WTC11 (cell line): ENCODE data around the gene HDGFL2. TPM values are rescaled to one million over a fixed set of nuclear protein-coding genes. Genes with fewer than 3 reads are reported as not detected.

Experiments
- ATAC-seq: fragments of 200-7000 bp; cut with Tn5 transposase; 2 replicates; pipeline ENCODE4 v1.10.0; 2021; ENCODE audit warnings: mild to moderate bottlenecking, moderate library complexity
- CTCF ChIA-PET: fragments of 300-600 bp; sonication (Branson Sonifier 250); formaldehyde crosslinking; loops from one replicate; lab custom pipeline; 2021; ENCODE audit warnings: antibody characterized with exemption; lab: Charles Lee
- POLR2A ChIA-PET: fragments of 350-600 bp; sonication (Branson Sonifier 250); formaldehyde crosslinking; loops from one replicate; lab custom pipeline; 2021; ENCODE audit warnings: antibody characterized with exemption; lab: Charles Lee
- DNase-seq: peaks from one replicate; pipeline ENCODE4 v3.0.0; 2021; ENCODE audit warnings: low spot score
- H3K27ac Mint-ChIP-seq: 2 replicates; pipeline ENCODE4 v1.8.0; 2021; ENCODE audit warnings: mixed read lengths
- H3K27me3 Mint-ChIP-seq: 2 replicates; pipeline ENCODE4 v1.8.0; 2021; ENCODE audit warnings: low read depth, mild to moderate bottlenecking, moderate library complexity, mixed read lengths
- H3K36me3 Mint-ChIP-seq: 2 replicates; pipeline ENCODE4 v1.8.0; 2021; ENCODE audit warnings: mixed read lengths
- H3K4me1 Mint-ChIP-seq: 2 replicates; pipeline ENCODE4 v1.8.0; 2022; ENCODE audit warnings: mixed read lengths
- H3K4me3 Mint-ChIP-seq: 2 replicates; pipeline ENCODE4 v1.8.0; 2021; ENCODE audit warnings: mild to moderate bottlenecking, moderate library complexity, mixed read lengths
- H3K9me3 Mint-ChIP-seq: 2 replicates; pipeline ENCODE4 v1.8.0; 2021; ENCODE audit warnings: mixed read lengths
- ATF1 ChIP-seq: sonication (generic); formaldehyde crosslinking; IDR thresholded peaks from 2 replicates; pipeline ENCODE4 v1.8.1; 2023; ENCODE audit warnings: mild to moderate bottlenecking, moderate library complexity, missing genetic modification reagents
- CREM ChIP-seq: sonication (generic); formaldehyde crosslinking; IDR thresholded peaks from 2 replicates; pipeline ENCODE4 v1.8.1; 2022; ENCODE audit warnings: mild to moderate bottlenecking, missing genetic modification reagents, moderate library complexity
- EMX1 ChIP-seq: fragments of 250-450 bp; sonication (Bioruptor Pico); IDR thresholded peaks from 2 replicates; pipeline ENCODE4 v1.8.0; 2021; ENCODE audit warnings: mild to moderate bottlenecking
- FOXP1 ChIP-seq: sonication (generic); formaldehyde crosslinking; IDR thresholded peaks from 2 replicates; pipeline ENCODE4 v1.8.0; 2022; ENCODE audit warnings: missing genetic modification reagents, mild to moderate bottlenecking, moderate library complexity, borderline replicate concordance
- GTF2I ChIP-seq: fragments of 250-450 bp; sonication (Bioruptor Pico); conservative IDR thresholded peaks from 2 replicates; pipeline ENCODE4 v1.4.0; 2021; ENCODE audit warnings: mild to moderate bottlenecking
- KAT7 ChIP-seq: sonication (generic); formaldehyde crosslinking; IDR thresholded peaks from 2 replicates; pipeline ENCODE4 v1.8.1; 2023; ENCODE audit warnings: missing genetic modification reagents, mild to moderate bottlenecking, borderline replicate concordance
- OVOL2 ChIP-seq: fragments of 250-450 bp; sonication (Bioruptor Pico); IDR thresholded peaks from 2 replicates; pipeline ENCODE4 v1.9.0; 2021; ENCODE audit warnings: mild to moderate bottlenecking, borderline replicate concordance
- SMAD4 ChIP-seq: sonication (generic); formaldehyde crosslinking; IDR thresholded peaks from 2 replicates; pipeline ENCODE4 v1.8.0; 2022; ENCODE audit warnings: mild to moderate bottlenecking, missing genetic modification reagents
- TEAD4 ChIP-seq: sonication (generic); formaldehyde crosslinking; IDR thresholded peaks from 2 replicates; pipeline ENCODE4 v1.8.0; 2022; ENCODE audit warnings: mild to moderate bottlenecking, missing genetic modification reagents
- ZNF121 ChIP-seq: sonication (generic); formaldehyde crosslinking; IDR thresholded peaks from 2 replicates; pipeline ENCODE4 v1.8.0; 2023; ENCODE audit warnings: missing genetic modification reagents
- ZNF416 ChIP-seq: fragments of 250-450 bp; sonication (Bioruptor Pico); IDR thresholded peaks from 2 replicates; pipeline ENCODE4 v1.9.0; 2021; ENCODE audit warnings: mild to moderate bottlenecking, inconsistent platforms
- ZNF671 ChIP-seq: fragments of 250-450 bp; sonication (Bioruptor Pico); IDR thresholded peaks from 2 replicates; pipeline ENCODE4 v1.8.0; 2021; ENCODE audit warnings: mild to moderate bottlenecking
- total RNA-seq: library from RNA; stranded (reverse); gene quantifications from 3 replicates; pipeline ENCODE4 v1.2.3, GENCODE V29; 2021
- TF ChIP-seq, protein P1 (sequence below): sonication (generic); formaldehyde crosslinking; IDR thresholded peaks from 2 replicates; pipeline ENCODE4 v1.8.0; 2023; ENCODE audit warnings: missing genetic modification reagents
- TF ChIP-seq, protein P2 (sequence below): sonication (generic); formaldehyde crosslinking; IDR thresholded peaks from 2 replicates; pipeline ENCODE4 v1.8.1; 2023; ENCODE audit warnings: mild to moderate bottlenecking, moderate library complexity, missing genetic modification reagents
- TF ChIP-seq, protein P3 (sequence below): fragments of 250-450 bp; sonication (Bioruptor Pico); IDR thresholded peaks from 2 replicates; pipeline ENCODE4 v1.9.0; 2021; ENCODE audit warnings: mild to moderate bottlenecking
- TF ChIP-seq, protein P4 (sequence below): fragments of 250-450 bp; sonication (Bioruptor Pico); IDR thresholded peaks from 2 replicates; pipeline ENCODE4 v1.9.0; 2021; ENCODE audit warnings: mild to moderate bottlenecking, borderline replicate concordance
- TF ChIP-seq, protein P5 (sequence below): fragments of 200-600 bp; IDR thresholded peaks from 2 replicates; pipeline ENCODE4 v1.8.0; 2022; ENCODE audit warnings: antibody characterized with exemption
- TF ChIP-seq, protein P6 (sequence below): sonication (generic); formaldehyde crosslinking; IDR thresholded peaks from 2 replicates; pipeline ENCODE4 v1.8.1; 2022; ENCODE audit warnings: mild to moderate bottlenecking, missing genetic modification reagents, moderate library complexity, borderline replicate concordance

Gene HDGFL2
- total RNA-seq, 1 experiment from 2014 or later, result 115 TPM

DNA sequence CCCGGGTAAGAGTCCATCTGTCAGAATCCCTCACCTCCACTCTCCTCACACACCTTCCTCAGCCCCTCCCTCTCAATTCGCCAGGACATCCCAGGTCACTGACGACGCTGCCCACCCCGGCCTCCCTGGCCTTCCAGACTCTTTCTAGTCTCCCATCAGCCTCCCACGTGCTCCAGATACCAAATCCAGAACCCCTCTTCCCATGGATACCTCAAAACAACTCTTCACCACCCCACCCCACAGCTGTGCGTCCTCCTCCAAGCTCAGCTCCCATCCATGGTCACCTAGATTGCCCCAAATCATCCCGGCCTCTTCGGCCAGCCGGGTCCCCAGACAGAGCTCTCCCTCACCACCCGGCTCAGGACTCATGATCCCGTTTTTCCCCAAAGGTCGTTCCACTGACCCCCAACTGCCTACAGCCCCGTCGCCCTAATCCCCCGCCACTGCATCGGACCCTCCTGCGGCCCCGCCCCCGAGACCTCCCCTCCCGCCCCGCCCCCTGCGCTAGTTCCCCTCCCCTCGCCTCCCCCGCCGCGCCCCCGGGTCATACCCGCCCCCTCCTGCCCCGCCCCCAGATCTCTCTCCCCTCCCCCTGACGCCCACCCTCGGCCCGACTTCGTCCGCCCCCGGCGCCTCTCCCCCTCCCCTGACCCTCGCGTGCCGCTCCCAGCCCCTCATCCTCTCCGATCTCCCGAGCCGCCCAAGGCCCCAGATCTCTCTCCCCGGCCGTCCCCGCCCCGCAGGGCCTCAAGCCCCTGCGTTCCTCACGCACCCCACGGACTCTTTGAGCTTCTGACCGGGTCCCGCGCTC lies 15.0 kb upstream of the HDGFL2 start:
- H3K4me1 Mint-ChIP-seq, result peaks cover 9% of the 10 kb centered on the region
- H3K4me3 Mint-ChIP-seq, result peak overlapping the region; percentile 93
- CTCF ChIA-PET, result interaction anchor here (0.5 to 1.4 kb wide), 5 partner anchors 10 to 1356 kb away, joined by 3 to 6 read pairs (median 4); no protein-coding TSS in a partner anchor
- DNase-seq, result peak; percentile 72
- TF ChIP-seq ZNF671 (CRISPR knock-in tag), result no peak
- H3K9me3 Mint-ChIP-seq, result no peaks in the 10 kb centered on the region
- peaks cover 10% of the 10 kb centered on the region; the same call in 1 of the 2 replicates for H3K27me3 Mint-ChIP-seq
- H3K27ac Mint-ChIP-seq, result peak overlapping the region; percentile 81
- POLR2A ChIA-PET, result interaction anchor here (1.4 kb wide), 1 partner anchor 17 kb away, joined by 3 read pairs; no protein-coding TSS in a partner anchor
- ATAC-seq, result peak; percentile 56
- H3K36me3 Mint-ChIP-seq, result no peaks in the 10 kb centered on the region

DNA sequence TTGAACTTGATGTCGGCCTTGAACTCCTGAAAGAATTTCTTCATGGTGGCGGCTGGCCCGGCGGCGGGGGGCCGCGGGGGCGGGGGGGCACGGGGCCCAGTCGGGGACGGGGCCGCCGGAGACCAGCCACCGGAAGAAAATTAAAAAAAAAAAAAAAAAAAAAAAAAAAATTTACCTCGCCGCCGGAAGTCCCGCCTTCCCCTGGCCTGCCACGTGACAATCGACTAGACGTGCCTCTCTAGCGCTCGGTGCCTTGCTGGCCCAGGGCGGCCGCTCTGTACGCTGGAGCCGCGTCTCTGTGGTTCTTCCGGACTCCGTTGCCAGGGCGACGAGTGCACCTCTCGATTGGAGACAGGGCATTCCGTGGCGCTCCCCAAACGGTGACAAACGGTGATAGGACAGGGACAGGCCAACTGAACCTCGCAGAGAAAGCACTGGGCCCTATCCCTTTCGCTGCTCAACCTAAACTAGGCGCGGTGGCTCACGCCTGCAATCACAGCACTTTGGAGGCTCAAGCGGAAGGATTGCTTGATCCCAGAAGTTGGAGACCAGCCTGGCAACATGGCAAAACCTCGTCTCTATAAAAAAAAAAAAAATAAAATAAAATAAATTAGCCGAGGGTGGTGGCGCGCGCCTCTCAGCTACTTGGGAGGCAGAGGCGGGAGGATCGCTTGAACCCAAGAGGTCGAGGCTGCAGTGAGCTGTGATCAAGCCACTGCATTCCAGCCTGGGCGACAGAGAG lies 14.3 kb upstream of the HDGFL2 start, which contains the start of gene UBXN6:
Gene UBXN6, minus strand, starts transcription at position 141 of the 742 bp plus-strand sequence. Its CDS starts 97 bp downstream, at position 44.
- Mint-ChIP-seq H3K4me1 (peaks cover 9% of the 10 kb centered on the region), H3K27ac (peak within 1 kb of the TSS; percentile 93), H3K4me3 (peak within 1 kb of the TSS; percentile 93), H3K9me3 (no peaks in the 10 kb centered on the region), H3K27me3 (peaks cover 10% of the 10 kb centered on the region; the same call in 1 of the 2 replicates), H3K36me3 (no peaks in the 10 kb centered on the region)
- CTCF ChIA-PET, result interaction anchor here (1.3 to 1.4 kb wide), 2 partner anchors 66 to 67 kb away, joined by 6 to 8 read pairs; no protein-coding TSS in a partner anchor
- DNase-seq (peak; percentile 98), ATAC-seq (peak; percentile 91)
- POLR2A ChIA-PET, result interaction anchor here (1.4 kb wide), 1 partner anchor 16 kb away, joined by 3 read pairs; no protein-coding TSS in a partner anchor
- TF ChIP-seq TEAD4 (CRISPR knock-in tag) (no peak), KAT7 (CRISPR knock-in tag) (no peak), GTF2I (CRISPR knock-in tag) (no peak), EMX1 (CRISPR knock-in tag) (no peak), CREM (CRISPR knock-in tag) (no peak), SMAD4 (CRISPR knock-in tag) (no peak), ATF1 (CRISPR knock-in tag) (no peak), ZNF416 (no peak), ZNF121 (no peak), FOXP1 (no peak), OVOL2 (CRISPR knock-in tag) (no peak)
- TF ChIP-seq, protein P1, sequence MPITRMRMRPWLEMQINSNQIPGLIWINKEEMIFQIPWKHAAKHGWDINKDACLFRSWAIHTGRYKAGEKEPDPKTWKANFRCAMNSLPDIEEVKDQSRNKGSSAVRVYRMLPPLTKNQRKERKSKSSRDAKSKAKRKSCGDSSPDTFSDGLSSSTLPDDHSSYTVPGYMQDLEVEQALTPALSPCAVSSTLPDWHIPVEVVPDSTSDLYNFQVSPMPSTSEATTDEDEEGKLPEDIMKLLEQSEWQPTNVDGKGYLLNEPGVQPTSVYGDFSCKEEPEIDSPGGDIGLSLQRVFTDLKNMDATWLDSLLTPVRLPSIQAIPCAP (CRISPR knock-in tag), result no peak
- TF ChIP-seq, protein P2, sequence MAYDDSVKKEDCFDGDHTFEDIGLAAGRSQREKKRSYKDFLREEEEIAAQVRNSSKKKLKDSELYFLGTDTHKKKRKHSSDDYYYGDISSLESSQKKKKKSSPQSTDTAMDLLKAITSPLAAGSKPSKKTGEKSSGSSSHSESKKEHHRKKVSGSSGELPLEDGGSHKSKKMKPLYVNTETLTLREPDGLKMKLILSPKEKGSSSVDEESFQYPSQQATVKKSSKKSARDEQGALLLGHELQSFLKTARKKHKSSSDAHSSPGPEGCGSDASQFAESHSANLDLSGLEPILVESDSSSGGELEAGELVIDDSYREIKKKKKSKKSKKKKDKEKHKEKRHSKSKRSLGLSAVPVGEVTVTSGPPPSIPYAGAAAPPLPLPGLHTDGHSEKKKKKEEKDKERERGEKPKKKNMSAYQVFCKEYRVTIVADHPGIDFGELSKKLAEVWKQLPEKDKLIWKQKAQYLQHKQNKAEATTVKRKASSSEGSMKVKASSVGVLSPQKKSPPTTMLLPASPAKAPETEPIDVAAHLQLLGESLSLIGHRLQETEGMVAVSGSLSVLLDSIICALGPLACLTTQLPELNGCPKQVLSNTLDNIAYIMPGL, result no peak
- TF ChIP-seq, protein P3, sequence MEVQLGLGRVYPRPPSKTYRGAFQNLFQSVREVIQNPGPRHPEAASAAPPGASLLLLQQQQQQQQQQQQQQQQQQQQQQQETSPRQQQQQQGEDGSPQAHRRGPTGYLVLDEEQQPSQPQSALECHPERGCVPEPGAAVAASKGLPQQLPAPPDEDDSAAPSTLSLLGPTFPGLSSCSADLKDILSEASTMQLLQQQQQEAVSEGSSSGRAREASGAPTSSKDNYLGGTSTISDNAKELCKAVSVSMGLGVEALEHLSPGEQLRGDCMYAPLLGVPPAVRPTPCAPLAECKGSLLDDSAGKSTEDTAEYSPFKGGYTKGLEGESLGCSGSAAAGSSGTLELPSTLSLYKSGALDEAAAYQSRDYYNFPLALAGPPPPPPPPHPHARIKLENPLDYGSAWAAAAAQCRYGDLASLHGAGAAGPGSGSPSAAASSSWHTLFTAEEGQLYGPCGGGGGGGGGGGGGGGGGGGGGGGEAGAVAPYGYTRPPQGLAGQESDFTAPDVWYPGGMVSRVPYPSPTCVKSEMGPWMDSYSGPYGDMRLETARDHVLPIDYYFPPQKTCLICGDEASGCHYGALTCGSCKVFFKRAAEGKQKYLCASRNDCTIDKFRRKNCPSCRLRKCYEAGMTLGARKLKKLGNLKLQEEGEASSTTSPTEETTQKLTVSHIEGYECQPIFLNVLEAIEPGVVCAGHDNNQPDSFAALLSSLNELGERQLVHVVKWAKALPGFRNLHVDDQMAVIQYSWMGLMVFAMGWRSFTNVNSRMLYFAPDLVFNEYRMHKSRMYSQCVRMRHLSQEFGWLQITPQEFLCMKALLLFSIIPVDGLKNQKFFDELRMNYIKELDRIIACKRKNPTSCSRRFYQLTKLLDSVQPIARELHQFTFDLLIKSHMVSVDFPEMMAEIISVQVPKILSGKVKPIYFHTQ (CRISPR knock-in tag), result no peak
- TF ChIP-seq, protein P4, sequence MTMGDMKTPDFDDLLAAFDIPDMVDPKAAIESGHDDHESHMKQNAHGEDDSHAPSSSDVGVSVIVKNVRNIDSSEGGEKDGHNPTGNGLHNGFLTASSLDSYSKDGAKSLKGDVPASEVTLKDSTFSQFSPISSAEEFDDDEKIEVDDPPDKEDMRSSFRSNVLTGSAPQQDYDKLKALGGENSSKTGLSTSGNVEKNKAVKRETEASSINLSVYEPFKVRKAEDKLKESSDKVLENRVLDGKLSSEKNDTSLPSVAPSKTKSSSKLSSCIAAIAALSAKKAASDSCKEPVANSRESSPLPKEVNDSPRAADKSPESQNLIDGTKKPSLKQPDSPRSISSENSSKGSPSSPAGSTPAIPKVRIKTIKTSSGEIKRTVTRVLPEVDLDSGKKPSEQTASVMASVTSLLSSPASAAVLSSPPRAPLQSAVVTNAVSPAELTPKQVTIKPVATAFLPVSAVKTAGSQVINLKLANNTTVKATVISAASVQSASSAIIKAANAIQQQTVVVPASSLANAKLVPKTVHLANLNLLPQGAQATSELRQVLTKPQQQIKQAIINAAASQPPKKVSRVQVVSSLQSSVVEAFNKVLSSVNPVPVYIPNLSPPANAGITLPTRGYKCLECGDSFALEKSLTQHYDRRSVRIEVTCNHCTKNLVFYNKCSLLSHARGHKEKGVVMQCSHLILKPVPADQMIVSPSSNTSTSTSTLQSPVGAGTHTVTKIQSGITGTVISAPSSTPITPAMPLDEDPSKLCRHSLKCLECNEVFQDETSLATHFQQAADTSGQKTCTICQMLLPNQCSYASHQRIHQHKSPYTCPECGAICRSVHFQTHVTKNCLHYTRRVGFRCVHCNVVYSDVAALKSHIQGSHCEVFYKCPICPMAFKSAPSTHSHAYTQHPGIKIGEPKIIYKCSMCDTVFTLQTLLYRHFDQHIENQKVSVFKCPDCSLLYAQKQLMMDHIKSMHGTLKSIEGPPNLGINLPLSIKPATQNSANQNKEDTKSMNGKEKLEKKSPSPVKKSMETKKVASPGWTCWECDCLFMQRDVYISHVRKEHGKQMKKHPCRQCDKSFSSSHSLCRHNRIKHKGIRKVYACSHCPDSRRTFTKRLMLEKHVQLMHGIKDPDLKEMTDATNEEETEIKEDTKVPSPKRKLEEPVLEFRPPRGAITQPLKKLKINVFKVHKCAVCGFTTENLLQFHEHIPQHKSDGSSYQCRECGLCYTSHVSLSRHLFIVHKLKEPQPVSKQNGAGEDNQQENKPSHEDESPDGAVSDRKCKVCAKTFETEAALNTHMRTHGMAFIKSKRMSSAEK (CRISPR knock-in tag), result no peak
- TF ChIP-seq, protein P5, sequence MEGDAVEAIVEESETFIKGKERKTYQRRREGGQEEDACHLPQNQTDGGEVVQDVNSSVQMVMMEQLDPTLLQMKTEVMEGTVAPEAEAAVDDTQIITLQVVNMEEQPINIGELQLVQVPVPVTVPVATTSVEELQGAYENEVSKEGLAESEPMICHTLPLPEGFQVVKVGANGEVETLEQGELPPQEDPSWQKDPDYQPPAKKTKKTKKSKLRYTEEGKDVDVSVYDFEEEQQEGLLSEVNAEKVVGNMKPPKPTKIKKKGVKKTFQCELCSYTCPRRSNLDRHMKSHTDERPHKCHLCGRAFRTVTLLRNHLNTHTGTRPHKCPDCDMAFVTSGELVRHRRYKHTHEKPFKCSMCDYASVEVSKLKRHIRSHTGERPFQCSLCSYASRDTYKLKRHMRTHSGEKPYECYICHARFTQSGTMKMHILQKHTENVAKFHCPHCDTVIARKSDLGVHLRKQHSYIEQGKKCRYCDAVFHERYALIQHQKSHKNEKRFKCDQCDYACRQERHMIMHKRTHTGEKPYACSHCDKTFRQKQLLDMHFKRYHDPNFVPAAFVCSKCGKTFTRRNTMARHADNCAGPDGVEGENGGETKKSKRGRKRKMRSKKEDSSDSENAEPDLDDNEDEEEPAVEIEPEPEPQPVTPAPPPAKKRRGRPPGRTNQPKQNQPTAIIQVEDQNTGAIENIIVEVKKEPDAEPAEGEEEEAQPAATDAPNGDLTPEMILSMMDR, result no peak
- TF ChIP-seq, protein P6, sequence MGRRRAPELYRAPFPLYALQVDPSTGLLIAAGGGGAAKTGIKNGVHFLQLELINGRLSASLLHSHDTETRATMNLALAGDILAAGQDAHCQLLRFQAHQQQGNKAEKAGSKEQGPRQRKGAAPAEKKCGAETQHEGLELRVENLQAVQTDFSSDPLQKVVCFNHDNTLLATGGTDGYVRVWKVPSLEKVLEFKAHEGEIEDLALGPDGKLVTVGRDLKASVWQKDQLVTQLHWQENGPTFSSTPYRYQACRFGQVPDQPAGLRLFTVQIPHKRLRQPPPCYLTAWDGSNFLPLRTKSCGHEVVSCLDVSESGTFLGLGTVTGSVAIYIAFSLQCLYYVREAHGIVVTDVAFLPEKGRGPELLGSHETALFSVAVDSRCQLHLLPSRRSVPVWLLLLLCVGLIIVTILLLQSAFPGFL (CRISPR knock-in tag), result no peak
